K562 (cell line): ENCODE data around the gene GLB1L. TPM values are rescaled to one million over a fixed set of nuclear protein-coding genes. Genes with fewer than 3 reads are reported as not detected.

Experiments
- ATAC-seq: fragments of 200-7000 bp; cut with Tn5 transposase; 3 replicates; pipeline ENCODE4 v1.9.1; 2020; ENCODE audit warnings: moderate library complexity
- BruUV-seq: library from RNA; stranded (reverse); fragments of 400-500 nt; replicated peaks from 2 replicates; lab custom pipeline; 2021; lab: Mats Ljungman, UMichigan
- CTCF ChIA-PET: fragments of 300-600 bp; formaldehyde crosslinking; extraction: SDS; loops from one replicate; lab custom pipeline; 2021; ENCODE audit warnings: low intra/inter-chr PET ratio; lab: Yijun Ruan, JAX
- POLR2A ChIA-PET: fragments of 300-600, 350-650 bp; sonication (Branson Sonifier 250); formaldehyde crosslinking; extraction: SDS; loops from one replicate; lab custom pipeline; 2021; ENCODE audit warnings: antibody characterized with exemption, inconsistent platforms; lab: Yijun Ruan, JAX
- DNase-seq, 4 experiments: peaks; one replicate each; pipeline versions ENCODE4 v3.0.0 to v3.0.0-alpha.2; 2011 to 2018; ENCODE audit warnings: low spot score in 3 of 4, mixed read lengths in 3 of 4; ENCODE audit errors: extremely low read depth in 1 of 4
- FAIRE-seq: peaks from 2 replicates; lab custom pipeline; 2011; peaks lifted over from hg19 to GRCh38; lab: Jason Lieb, UNC
- H2AFZ ChIP-seq: 2 replicates; pipeline ENCODE4 v1.6.0; 2011; ENCODE audit warnings: low read depth, low read length, control low read depth, inconsistent platforms
- H3K27ac ChIP-seq: fragments of 200-600 bp; 3 replicates; pipeline ENCODE4 v1.8.0; 2011; ENCODE audit warnings: low read depth, mild to moderate bottlenecking, control low read depth, inconsistent platforms, low read length, moderate library complexity, mixed read lengths; ENCODE audit errors: extremely low read depth
- H3K27me3 ChIP-seq, 2 experiments: fragments of 300-600 bp in 1 of 2; 2 replicates in 1 of 2; 3 replicates in 1 of 2; pipeline versions ENCODE4 v1.6.0 to v1.8.0; 2011; ENCODE audit warnings: inconsistent platforms in 2 of 2, low read length in 2 of 2, mild to moderate bottlenecking in 1 of 2, mixed read lengths in 1 of 2, moderate library complexity in 1 of 2; ENCODE audit not compliant: control insufficient read depth in 2 of 2, insufficient read depth in 2 of 2
- H3K36me3 ChIP-seq: fragments of 300-600 bp; 3 replicates; pipeline ENCODE4 v1.8.0; 2011; ENCODE audit warnings: mild to moderate bottlenecking, low read length, inconsistent platforms; ENCODE audit not compliant: control insufficient read depth, insufficient read depth
- H3K4me1 ChIP-seq, 2 experiments: fragments of 200-600 bp in 1 of 2; replicated peaks in 1 of 2; 2 replicates in 1 of 2; 3 replicates in 1 of 2; pipeline versions ENCODE4 v1.5.1 to v1.8.0; 2011; ENCODE audit warnings: inconsistent platforms in 2 of 2, low read length in 2 of 2, mild to moderate bottlenecking in 1 of 2, mixed read lengths in 1 of 2, moderate library complexity in 1 of 2; ENCODE audit not compliant: control insufficient read depth in 2 of 2, insufficient read depth in 2 of 2
- H3K4me2 ChIP-seq: 2 replicates; pipeline ENCODE4 v1.6.1; 2011; ENCODE audit warnings: low read length, control low read depth, inconsistent platforms, mixed read lengths; ENCODE audit not compliant: insufficient read depth
- H3K4me3 ChIP-seq: fragments of 200-600 bp; sonication (generic), shearing (Covaris generic); 2 replicates; pipeline ENCODE4 v1.5.1; 2016; ENCODE audit warnings: control low read depth, inconsistent platforms
- H3K79me2 ChIP-seq: fragments of 200-600 bp; 3 replicates; pipeline ENCODE4 v1.8.0; 2011; ENCODE audit warnings: low read length, inconsistent platforms; ENCODE audit not compliant: control insufficient read depth, insufficient read depth
- H3K9ac ChIP-seq, 2 experiments: 2 replicates each; pipeline versions ENCODE4 v1.6.0 to v1.6.1; 2011; ENCODE audit warnings: low read depth in 2 of 2, low read length in 2 of 2, control low read depth in 1 of 2, inconsistent platforms in 1 of 2, mild to moderate bottlenecking in 1 of 2, mixed read lengths in 1 of 2; ENCODE audit not compliant: insufficient read depth in 1 of 2
- H3K9me1 ChIP-seq: one replicate; pipeline ENCODE4 v1.6.0; 2011; ENCODE audit warnings: inconsistent platforms, mild to moderate bottlenecking, low read length, moderate library complexity; ENCODE audit not compliant: control insufficient read depth, insufficient read depth
- H3K9me3 ChIP-seq: replicated peaks from 2 replicates; pipeline ENCODE4 v1.5.1; 2011; ENCODE audit warnings: low read depth, low read length, inconsistent platforms; ENCODE audit not compliant: control insufficient read depth, insufficient read depth
- H4K20me1 ChIP-seq: replicated peaks from 2 replicates; pipeline ENCODE4 v1.6.1; 2011; ENCODE audit warnings: low read length, inconsistent platforms, mixed read lengths; ENCODE audit not compliant: control insufficient read depth, insufficient read depth
- BRCA1 ChIP-seq, 2 experiments: fragments of 450-650 bp in 1 of 2; sonication (generic) in 1 of 2; formaldehyde crosslinking in 1 of 2; IDR thresholded peaks; 2 replicates each; pipeline versions ENCODE4 v1.5.0 to v1.6.1; 2017 to 2020; ENCODE audit warnings: mild to moderate bottlenecking in 1 of 2, missing genetic modification reagents in 1 of 2
- CBX5 ChIP-seq: IDR thresholded peaks from 2 replicates; pipeline ENCODE4 v1.6.1; 2014; ENCODE audit warnings: low read depth, borderline replicate concordance
- FOS ChIP-seq: IDR thresholded peaks from 3 replicates; pipeline ENCODE4 v1.6.1; 2011; ENCODE audit not compliant: insufficient read length; ENCODE audit errors: extremely low read depth
- FOXJ3 ChIP-seq: sonication (generic); formaldehyde crosslinking; IDR thresholded peaks from 2 replicates; pipeline ENCODE4 v1.4.0; 2020; ENCODE audit warnings: mild to moderate bottlenecking, missing genetic modification reagents
- MXI1 ChIP-seq: IDR thresholded peaks from 2 replicates; pipeline ENCODE4 v1.6.1; 2011; ENCODE audit warnings: low read depth, mild to moderate bottlenecking, improper control_type of control experiment, low read length
- POLR3G ChIP-seq: IDR thresholded peaks from 2 replicates; pipeline ENCODE4 v1.6.1; 2011; ENCODE audit not compliant: insufficient read length, insufficient replicate concordance; ENCODE audit errors: extremely low read depth
- SMARCA4 ChIP-seq: fragments of 450-650 bp; IDR thresholded peaks from 2 replicates; pipeline ENCODE4 v1.6.1; 2016
- TCF3 ChIP-seq: sonication (generic); formaldehyde crosslinking; IDR thresholded peaks from 2 replicates; pipeline ENCODE4 v1.4.0; 2020; ENCODE audit warnings: mild to moderate bottlenecking, missing genetic modification reagents
- ZNF311 ChIP-seq: fragments of 250-450 bp; sonication (Bioruptor Pico); IDR thresholded peaks from 2 replicates; pipeline ENCODE4 v1.4.0; 2020; ENCODE audit warnings: mild to moderate bottlenecking, moderate library complexity
- ZZZ3 ChIP-seq: fragments of 450-650 bp; IDR thresholded peaks from 2 replicates; pipeline ENCODE4 v1.6.1; 2016; ENCODE audit warnings: antibody characterized with exemption, mild to moderate bottlenecking, moderate library complexity
- WGBS: fragments of 100-300 bp; shearing (Covaris generic); methylation state at CpG from one replicate; pipeline ENCODE4 v1.1.6; 2016; ENCODE audit warnings: low coverage, mixed read lengths; ENCODE audit not compliant: insufficient coverage; ENCODE audit errors: missing lambda C conversion rate; 5-methylcytosine and 5-hydroxymethylcytosine counted together
- in situ Hi-C: fragments of 300-500 bp; cut with MboI; formaldehyde crosslinking; loops from 4 replicates; pipeline ENCODE4 v1.15.0; 2018; ENCODE audit warnings: inconsistent platforms, mixed read lengths
- intact Hi-C: fragments of 100-400 bp; cut with micrococcal nuclease; formaldehyde crosslinking; loops from 2 replicates; pipeline ENCODE4 v1.14.2; 2022
- polyA plus RNA-seq, 8 experiments: library from polyadenylated mRNA; depleted of rRNA in 4 of 8; stranded (reverse) in 5 of 8; unstranded in 3 of 8; fragments of >200 nt; fragmentation: Nextera tagmentation in 2 of 8; fragmentation: Illumina TruSeq in 1 of 8; extraction: Ambion mirVana in 2 of 8; extraction: Trizol in 1 of 8; gene quantifications; 2 replicates each; pipeline versions ENCODE4 v1.2.1 to v1.2.3, GENCODE V29; 2011 to 2014; ENCODE audit warnings: inconsistent platforms in 1 of 8, missing spikeins in 1 of 8
- total RNA-seq, 7 experiments: library from RNA; depleted of rRNA in 6 of 7; stranded (reverse); fragments of >200 nt in 6 of 7; fragmentation: Illumina TruSeq in 2 of 7; extraction: Trizol in 2 of 7; gene quantifications; 2 replicates each; pipeline versions ENCODE4 v1.2.1 to v1.2.3, GENCODE V29; 2011 to 2021; ENCODE audit warnings: low replicate concordance in 1 of 7
- TF ChIP-seq, protein P1 (sequence below): fragments of 450-650 bp; formaldehyde crosslinking; IDR thresholded peaks from 2 replicates; pipeline ENCODE4 v1.4.0; 2020; ENCODE audit warnings: mild to moderate bottlenecking, moderate library complexity
- TF ChIP-seq, protein P2 (sequence below): fragments of 200-600 bp; sonication (generic); IDR thresholded peaks from one replicate; pipeline ENCODE4 v1.6.1; 2012; ENCODE audit warnings: mild to moderate bottlenecking, low read depth, low read length, inconsistent platforms

Gene GLB1L
- total and polyA plus RNA-seq, 9 of the 15 experiments (the other 6 are each of a cell fraction or from before 2014, with no cell fraction given) = 0.42 to 2.9 (median 2.5) TPM

DNA sequence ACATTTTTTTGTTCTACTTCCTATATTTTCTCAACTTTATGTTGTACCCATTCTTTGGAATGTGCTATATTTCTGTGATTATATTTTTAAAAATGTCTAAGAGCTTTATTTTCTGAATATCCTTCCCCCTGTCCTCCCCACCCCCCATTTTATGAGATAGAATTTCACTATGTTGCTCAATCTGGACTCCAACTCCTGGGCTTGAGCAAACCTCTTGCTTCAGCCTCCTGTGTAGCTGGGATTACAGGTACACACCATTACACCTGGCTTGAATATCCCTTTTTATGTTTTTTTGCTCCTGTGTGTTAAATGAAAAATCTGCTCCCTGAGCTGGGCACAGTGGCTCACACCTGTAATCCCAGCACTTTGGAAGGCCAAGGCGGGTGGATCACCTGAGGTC, 47.9 kb downstream of the GLB1L start:
- intact Hi-C loops = no loop called here
- Histone ChIP-seq H3K9me3 (no peaks in the 10 kb centered on the region), H3K79me2 (no peaks in the 10 kb centered on the region), H3K27me3 (no peaks in the 10 kb centered on the region), H3K9me1 (no peaks in the 10 kb centered on the region), H3K4me1 (no peaks in the 10 kb centered on the region), H3K36me3 (no peaks in the 10 kb centered on the region), H2AFZ (no peak overlapping the region), H3K4me2 (no peak overlapping the region), H3K27ac (no peak overlapping the region), H3K9ac (no peak overlapping the region), H3K4me3 (no peak overlapping the region), H4K20me1 (no peaks in the 10 kb centered on the region)
- DNase-seq = no peak
- in situ Hi-C loops = no loop called here
- BruUV-seq = no TSS peak
- CTCF ChIA-PET = no interaction called here
- no peak for ATAC-seq
- WGBS = 60% methylated on average over 1 of the region's 1 CpG
- POLR2A ChIA-PET = interaction anchor here (1.0 to 1.5 kb wide), 2 partner anchors 9 to 12 kb away, joined by 3 to 6 read pairs; partner anchors contain the start of gene ZFAND2B
- FAIRE-seq = no peak
- TF ChIP-seq MXI1 = no peak
- no peak for TF ChIP-seq ZZZ3
- TF ChIP-seq ZNF311 = no peak
- no peak for TF ChIP-seq CBX5
- no peak for TF ChIP-seq SMARCA4
- no peak for TF ChIP-seq TCF3 (CRISPR knock-in tag)
- no peak for TF ChIP-seq BRCA1 (IDR thresholded peaks at IDR 0.05)
- no peak for TF ChIP-seq BRCA1 (CRISPR knock-in tag; IDR thresholded peaks at IDR 0.05)
- TF ChIP-seq FOS = no peak
- TF ChIP-seq, protein P1, sequence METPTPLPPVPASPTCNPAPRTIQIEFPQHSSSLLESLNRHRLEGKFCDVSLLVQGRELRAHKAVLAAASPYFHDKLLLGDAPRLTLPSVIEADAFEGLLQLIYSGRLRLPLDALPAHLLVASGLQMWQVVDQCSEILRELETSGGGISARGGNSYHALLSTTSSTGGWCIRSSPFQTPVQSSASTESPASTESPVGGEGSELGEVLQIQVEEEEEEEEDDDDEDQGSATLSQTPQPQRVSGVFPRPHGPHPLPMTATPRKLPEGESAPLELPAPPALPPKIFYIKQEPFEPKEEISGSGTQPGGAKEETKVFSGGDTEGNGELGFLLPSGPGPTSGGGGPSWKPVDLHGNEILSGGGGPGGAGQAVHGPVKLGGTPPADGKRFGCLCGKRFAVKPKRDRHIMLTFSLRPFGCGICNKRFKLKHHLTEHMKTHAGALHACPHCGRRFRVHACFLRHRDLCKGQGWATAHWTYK (CRISPR knock-in tag) = no peak
- no peak for TF ChIP-seq FOXJ3 (CRISPR knock-in tag)
- TF ChIP-seq, protein P2, sequence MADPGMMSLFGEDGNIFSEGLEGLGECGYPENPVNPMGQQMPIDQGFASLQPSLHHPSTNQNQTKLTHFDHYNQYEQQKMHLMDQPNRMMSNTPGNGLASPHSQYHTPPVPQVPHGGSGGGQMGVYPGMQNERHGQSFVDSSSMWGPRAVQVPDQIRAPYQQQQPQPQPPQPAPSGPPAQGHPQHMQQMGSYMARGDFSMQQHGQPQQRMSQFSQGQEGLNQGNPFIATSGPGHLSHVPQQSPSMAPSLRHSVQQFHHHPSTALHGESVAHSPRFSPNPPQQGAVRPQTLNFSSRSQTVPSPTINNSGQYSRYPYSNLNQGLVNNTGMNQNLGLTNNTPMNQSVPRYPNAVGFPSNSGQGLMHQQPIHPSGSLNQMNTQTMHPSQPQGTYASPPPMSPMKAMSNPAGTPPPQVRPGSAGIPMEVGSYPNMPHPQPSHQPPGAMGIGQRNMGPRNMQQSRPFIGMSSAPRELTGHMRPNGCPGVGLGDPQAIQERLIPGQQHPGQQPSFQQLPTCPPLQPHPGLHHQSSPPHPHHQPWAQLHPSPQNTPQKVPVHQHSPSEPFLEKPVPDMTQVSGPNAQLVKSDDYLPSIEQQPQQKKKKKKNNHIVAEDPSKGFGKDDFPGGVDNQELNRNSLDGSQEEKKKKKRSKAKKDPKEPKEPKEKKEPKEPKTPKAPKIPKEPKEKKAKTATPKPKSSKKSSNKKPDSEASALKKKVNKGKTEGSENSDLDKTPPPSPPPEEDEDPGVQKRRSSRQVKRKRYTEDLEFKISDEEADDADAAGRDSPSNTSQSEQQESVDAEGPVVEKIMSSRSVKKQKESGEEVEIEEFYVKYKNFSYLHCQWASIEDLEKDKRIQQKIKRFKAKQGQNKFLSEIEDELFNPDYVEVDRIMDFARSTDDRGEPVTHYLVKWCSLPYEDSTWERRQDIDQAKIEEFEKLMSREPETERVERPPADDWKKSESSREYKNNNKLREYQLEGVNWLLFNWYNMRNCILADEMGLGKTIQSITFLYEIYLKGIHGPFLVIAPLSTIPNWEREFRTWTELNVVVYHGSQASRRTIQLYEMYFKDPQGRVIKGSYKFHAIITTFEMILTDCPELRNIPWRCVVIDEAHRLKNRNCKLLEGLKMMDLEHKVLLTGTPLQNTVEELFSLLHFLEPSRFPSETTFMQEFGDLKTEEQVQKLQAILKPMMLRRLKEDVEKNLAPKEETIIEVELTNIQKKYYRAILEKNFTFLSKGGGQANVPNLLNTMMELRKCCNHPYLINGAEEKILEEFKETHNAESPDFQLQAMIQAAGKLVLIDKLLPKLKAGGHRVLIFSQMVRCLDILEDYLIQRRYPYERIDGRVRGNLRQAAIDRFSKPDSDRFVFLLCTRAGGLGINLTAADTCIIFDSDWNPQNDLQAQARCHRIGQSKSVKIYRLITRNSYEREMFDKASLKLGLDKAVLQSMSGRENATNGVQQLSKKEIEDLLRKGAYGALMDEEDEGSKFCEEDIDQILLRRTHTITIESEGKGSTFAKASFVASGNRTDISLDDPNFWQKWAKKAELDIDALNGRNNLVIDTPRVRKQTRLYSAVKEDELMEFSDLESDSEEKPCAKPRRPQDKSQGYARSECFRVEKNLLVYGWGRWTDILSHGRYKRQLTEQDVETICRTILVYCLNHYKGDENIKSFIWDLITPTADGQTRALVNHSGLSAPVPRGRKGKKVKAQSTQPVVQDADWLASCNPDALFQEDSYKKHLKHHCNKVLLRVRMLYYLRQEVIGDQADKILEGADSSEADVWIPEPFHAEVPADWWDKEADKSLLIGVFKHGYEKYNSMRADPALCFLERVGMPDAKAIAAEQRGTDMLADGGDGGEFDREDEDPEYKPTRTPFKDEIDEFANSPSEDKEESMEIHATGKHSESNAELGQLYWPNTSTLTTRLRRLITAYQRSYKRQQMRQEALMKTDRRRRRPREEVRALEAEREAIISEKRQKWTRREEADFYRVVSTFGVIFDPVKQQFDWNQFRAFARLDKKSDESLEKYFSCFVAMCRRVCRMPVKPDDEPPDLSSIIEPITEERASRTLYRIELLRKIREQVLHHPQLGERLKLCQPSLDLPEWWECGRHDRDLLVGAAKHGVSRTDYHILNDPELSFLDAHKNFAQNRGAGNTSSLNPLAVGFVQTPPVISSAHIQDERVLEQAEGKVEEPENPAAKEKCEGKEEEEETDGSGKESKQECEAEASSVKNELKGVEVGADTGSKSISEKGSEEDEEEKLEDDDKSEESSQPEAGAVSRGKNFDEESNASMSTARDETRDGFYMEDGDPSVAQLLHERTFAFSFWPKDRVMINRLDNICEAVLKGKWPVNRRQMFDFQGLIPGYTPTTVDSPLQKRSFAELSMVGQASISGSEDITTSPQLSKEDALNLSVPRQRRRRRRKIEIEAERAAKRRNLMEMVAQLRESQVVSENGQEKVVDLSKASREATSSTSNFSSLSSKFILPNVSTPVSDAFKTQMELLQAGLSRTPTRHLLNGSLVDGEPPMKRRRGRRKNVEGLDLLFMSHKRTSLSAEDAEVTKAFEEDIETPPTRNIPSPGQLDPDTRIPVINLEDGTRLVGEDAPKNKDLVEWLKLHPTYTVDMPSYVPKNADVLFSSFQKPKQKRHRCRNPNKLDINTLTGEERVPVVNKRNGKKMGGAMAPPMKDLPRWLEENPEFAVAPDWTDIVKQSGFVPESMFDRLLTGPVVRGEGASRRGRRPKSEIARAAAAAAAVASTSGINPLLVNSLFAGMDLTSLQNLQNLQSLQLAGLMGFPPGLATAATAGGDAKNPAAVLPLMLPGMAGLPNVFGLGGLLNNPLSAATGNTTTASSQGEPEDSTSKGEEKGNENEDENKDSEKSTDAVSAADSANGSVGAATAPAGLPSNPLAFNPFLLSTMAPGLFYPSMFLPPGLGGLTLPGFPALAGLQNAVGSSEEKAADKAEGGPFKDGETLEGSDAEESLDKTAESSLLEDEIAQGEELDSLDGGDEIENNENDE = no peak
- TF ChIP-seq POLR3G = no peak
